Activated CD8-positive, alpha-beta memory T cell treated with anti-CD3 and anti-CD28 coated beads, Interleukin-2, amount 10 ng/mL, durations not matched to agents 7 days and 5 days (primary cell): ENCODE data around the gene TMEM143. TPM values are rescaled to one million over a fixed set of nuclear protein-coding genes. Genes with fewer than 3 reads are reported as not detected.
A peak's percentile ranks its signal among the peaks of the same experiment; 100 is the strongest.

ENCODE experiments used
- ATAC-seq: fragments of 150-1000 bp; cut with Tn5 transposase; one replicate; pipeline ENCODE4 v1.10.0; 2021; ENCODE audit warnings: moderate library complexity
- CTCF ChIA-PET: fragments of 350-600 bp; sonication (Branson Sonifier 250); formaldehyde crosslinking; loops from one replicate; lab custom pipeline; 2021; ENCODE audit warnings: antibody characterized with exemption; lab: Charles Lee
- DNase-seq: peaks from one replicate; pipeline ENCODE4 v3.0.0-alpha.2; 2020
- H3K27ac Mint-ChIP-seq: one replicate; pipeline ENCODE4 v1.8.0; 2021; ENCODE audit warnings: mild to moderate bottlenecking, mixed read lengths
- H3K27me3 Mint-ChIP-seq: one replicate; pipeline ENCODE4 v1.8.0; 2021; ENCODE audit warnings: mixed read lengths
- H3K36me3 Mint-ChIP-seq: one replicate; pipeline ENCODE4 v1.8.0; 2021; ENCODE audit warnings: mild to moderate bottlenecking, mixed read lengths
- H3K4me1 Mint-ChIP-seq: one replicate; pipeline ENCODE4 v1.8.0; 2021; ENCODE audit warnings: mixed read lengths
- H3K4me3 Mint-ChIP-seq: one replicate; pipeline ENCODE4 v1.8.0; 2021; ENCODE audit warnings: mild to moderate bottlenecking, moderate library complexity, mixed read lengths
- H3K9me3 Mint-ChIP-seq: one replicate; pipeline ENCODE4 v1.8.0; 2022; ENCODE audit warnings: low read depth, mixed read lengths
- total RNA-seq, 2 experiments: library from RNA; stranded (reverse); gene quantifications; one replicate each; pipeline ENCODE4 v1.2.3, GENCODE V29; 2021

TMEM143 gene
- total RNA-seq, 2 experiments from 2014 or later: 16.7 to 22.3 TPM

DNA sequence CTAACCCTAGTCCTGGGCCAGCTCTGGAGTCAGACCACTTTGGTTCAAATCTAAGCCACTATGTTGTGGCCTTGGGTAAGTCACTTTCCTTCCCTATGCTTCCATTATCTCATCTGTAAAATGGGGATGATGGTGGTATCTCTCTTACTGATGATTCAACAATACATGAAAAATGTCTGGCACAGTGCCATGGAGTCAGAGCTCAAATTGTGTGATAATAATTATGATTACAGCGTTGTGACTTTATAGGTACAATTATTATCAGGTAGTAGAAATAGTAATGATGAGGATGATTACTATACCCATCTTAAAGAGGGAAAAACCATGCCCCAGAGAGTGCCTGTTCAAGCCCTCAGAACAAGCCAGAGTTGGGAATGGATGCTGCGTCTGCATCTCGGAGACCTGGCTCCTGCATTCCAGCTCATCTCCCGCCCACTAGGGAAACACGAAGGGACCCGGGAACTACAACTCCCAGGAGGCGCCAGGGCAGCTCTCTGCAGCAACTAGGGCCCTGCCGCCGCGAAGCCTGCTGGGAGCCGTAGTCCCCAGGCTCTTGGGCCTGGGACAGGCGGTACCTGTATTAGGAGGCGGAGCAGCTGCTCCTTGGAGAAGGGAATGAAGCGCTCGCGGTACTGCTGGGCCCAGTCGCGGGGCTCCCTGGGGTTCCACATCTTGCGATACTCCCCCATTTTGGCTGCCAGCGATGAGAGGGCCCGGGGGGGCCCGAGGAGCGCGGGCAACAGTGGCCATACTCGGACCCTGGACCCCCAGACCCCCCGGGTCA lies 832 bp downstream of the TMEM143 start:
- Mint-ChIP-seq H3K27me3 (no peaks in the 10 kb centered on the region), H3K4me1 (peaks cover 16% of the 10 kb centered on the region), H3K9me3 (no peaks in the 10 kb centered on the region), H3K4me3 (peak overlapping the region; percentile 81), H3K27ac (peak overlapping the region; percentile 92), H3K36me3 (peaks cover 4% of the 10 kb centered on the region)
- DNase-seq: peak; percentile 96
- CTCF ChIA-PET: interaction anchor here (0.6 to 5.1 kb wide), 14 partner anchors 9 to 225 kb away, joined by 3 to 36 read pairs (median 5); partner anchors contain the start of gene KDELR1
- ATAC-seq: peak; percentile 69

DNA sequence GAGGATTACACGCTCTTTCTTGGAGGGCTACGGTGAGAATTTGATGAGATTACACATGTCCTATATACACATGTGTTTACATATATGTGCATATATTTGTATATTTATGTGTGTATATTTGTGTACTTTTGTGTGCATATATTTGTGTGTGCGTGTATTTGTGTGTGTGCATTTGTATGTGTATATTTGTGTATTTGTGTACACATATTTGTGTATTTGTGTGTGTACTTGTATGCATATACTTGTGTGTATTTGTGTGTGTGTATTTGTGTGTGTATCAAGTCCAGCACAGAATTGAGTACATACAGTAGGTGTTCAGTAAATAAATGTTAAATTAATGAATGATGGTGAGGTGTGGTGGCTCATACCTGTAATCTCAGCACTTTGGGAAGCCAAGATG lies 1.8 kb downstream of the TMEM143 start:
- ATAC-seq (no peak), DNase-seq (no peak)
- H3K4me1 Mint-ChIP-seq: peaks cover 16% of the 10 kb centered on the region
- no peak overlapping the region for H3K27ac Mint-ChIP-seq
- H3K9me3 Mint-ChIP-seq: no peaks in the 10 kb centered on the region
- H3K27me3 Mint-ChIP-seq: no peaks in the 10 kb centered on the region
- peaks cover 4% of the 10 kb centered on the region for H3K36me3 Mint-ChIP-seq
- no peak overlapping the region for H3K4me3 Mint-ChIP-seq
- CTCF ChIA-PET: interaction anchor here (0.6 to 5.1 kb wide), 3 partner anchors 25 to 29 kb away, joined by 3 to 36 read pairs (median 28); partner anchors contain the start of gene KDELR1

DNA sequence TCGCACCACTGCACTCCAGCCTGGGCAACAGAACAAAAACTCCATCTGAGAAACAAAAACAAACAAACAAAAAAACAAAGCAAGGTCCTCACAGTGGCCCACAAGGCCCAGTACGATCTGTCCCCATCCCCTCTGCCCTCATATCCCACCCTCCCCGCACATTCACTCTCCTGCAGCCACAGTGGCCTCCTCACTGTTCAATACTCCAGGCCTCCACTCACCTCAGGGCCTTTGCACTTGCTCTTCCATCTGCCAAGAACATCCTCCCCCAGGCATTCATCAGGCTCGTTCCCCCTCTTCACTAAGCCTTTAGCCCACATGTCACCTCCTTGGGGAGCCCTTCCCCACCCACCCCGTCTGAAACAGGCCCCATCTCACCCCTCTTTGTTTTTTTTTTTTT lies 4.6 kb downstream of the TMEM143 start:
- CTCF ChIA-PET: interaction anchor here (1.8 kb wide), 1 partner anchor 45 kb away, joined by 7 read pairs; no protein-coding TSS in a partner anchor
- peaks cover 4% of the 10 kb centered on the region for H3K36me3 Mint-ChIP-seq
- peaks cover 8% of the 10 kb centered on the region for H3K4me1 Mint-ChIP-seq
- DNase-seq: no peak
- no peak overlapping the region for H3K4me3 Mint-ChIP-seq
- no peaks in the 10 kb centered on the region for H3K9me3 Mint-ChIP-seq
- ATAC-seq: no peak
- no peak overlapping the region for H3K27ac Mint-ChIP-seq
- no peaks in the 10 kb centered on the region for H3K27me3 Mint-ChIP-seq

DNA sequence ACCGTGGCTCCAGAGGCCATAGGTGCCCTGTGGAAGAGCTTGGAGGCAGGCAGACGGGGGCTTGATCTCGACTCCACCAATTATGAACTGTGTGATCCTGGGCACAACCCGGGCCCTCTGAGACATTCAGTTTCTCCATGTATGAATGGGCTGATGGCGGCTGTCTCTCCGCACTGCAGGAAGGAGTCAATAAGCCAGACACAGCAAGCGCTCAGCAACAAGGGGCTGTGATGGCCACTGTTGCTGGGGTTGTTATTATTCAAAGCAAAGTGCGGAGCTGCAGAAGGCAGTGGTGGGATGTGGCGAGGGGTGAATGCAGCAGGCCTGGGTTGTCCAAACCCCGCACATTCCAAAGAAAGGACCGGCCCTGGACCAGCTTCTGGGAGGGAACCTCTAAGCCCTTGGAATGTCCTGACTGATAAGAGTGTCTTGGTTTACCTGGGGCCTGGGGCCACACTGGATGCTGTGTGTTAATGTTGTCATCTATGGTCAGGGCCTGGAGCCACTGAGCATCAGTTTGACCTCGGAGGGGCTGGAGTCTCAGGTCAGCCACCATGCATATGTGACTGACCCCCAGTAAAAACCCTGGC lies 8.3 kb downstream of the TMEM143 start:
- Mint-ChIP-seq H3K4me1 (peaks cover 7% of the 10 kb centered on the region), H3K27me3 (no peaks in the 10 kb centered on the region), H3K36me3 (peaks cover 3% of the 10 kb centered on the region), H3K27ac (no peak overlapping the region), H3K9me3 (no peaks in the 10 kb centered on the region), H3K4me3 (no peak overlapping the region)
- ATAC-seq: no peak
- no peak for DNase-seq
- CTCF ChIA-PET: interaction anchor here (1.0 to 1.9 kb wide), 3 partner anchors 14 to 229 kb away, joined by 3 to 5 read pairs (median 4); no protein-coding TSS in a partner anchor

DNA sequence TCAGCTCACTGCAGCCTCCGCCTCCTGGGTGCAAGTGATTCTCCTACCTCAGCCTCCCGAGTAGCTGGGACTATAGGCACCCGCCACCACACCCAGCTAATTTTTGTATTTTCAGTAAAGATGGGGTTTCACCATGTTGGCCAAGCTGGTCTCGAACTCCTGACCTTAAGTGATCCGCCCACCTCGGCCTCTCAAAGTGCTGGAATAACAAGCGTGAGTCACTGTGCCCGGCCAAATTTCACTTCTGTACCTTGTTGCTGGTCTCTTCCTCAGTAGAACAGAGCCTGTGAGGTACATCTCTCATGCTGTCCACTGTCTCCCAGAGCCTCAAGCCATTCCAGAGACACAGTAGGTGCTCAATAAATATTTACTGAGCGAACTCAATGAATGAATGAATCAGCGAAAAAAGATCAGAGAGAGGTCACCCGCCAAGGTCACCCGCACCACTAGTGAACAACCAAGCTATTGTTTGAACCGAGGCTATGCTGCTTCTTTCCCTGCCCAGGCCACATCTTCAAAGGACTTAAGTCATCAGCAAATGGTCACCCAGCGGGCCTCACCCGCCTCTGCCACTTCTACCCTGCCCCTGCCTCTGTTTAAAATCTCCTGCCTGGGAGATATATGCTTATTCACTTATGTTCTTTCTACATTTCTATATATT lies 9.3 kb downstream of the TMEM143 start:
- Mint-ChIP-seq H3K27ac (no peak overlapping the region), H3K27me3 (no peaks in the 10 kb centered on the region), H3K36me3 (peaks cover 3% of the 10 kb centered on the region), H3K4me3 (no peak overlapping the region), H3K9me3 (no peaks in the 10 kb centered on the region), H3K4me1 (peaks cover 7% of the 10 kb centered on the region)
- ATAC-seq (no peak), DNase-seq (no peak)
- CTCF ChIA-PET: interaction anchor here (1.0 to 1.9 kb wide), 4 partner anchors 9 to 230 kb away, joined by 3 to 5 read pairs (median 4); no protein-coding TSS in a partner anchor

DNA sequence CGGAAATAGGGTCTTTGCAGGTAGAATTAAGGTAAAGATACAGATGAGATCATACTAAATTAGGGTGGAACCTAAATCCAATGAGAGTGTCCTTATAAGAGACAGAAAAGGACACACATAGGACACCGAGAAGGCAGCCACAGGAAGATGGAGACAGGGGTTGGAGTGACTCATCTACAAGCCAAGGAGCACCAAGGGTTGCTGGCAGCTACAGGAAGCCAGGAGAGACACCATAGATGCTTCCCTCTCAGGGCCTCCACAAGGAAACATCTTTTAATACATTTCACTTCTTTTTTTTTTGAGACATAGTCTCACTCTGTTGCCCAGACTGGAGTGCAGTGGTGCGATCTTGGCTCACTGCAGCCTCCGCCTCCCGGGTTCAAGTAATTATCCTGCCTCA lies 10.1 kb downstream of the TMEM143 start:
- Mint-ChIP-seq H3K4me3 (no peak overlapping the region), H3K27ac (no peak overlapping the region), H3K27me3 (no peaks in the 10 kb centered on the region), H3K9me3 (no peaks in the 10 kb centered on the region), H3K36me3 (peaks cover 3% of the 10 kb centered on the region), H3K4me1 (peaks cover 7% of the 10 kb centered on the region)
- CTCF ChIA-PET: interaction anchor here (1.3 kb wide), 1 partner anchor 9 kb away, joined by 5 read pairs; no protein-coding TSS in a partner anchor
- DNase-seq (no peak), ATAC-seq (no peak)

DNA sequence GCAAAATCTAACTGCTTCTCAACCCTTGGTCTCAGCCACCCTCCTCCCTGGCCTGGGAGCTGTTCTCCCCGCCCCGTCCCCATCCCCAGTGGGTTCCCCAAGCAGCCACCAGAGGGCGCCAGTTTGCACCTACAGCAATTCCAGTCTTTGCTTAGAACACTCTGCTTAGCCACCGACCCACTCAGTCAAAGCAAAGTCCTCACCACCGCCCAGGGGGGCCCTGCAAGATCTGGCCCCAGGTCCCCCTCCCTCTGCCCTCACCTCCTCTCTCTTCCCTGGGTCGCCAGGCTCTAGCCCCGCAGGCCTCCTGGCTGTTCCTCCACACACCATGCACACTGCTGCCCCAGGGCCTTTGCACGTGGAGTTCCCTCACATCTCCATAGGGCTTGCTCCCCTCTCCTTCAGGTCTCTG lies 12.4 kb downstream of the TMEM143 start:
- Mint-ChIP-seq H3K4me1 (peaks cover 9% of the 10 kb centered on the region), H3K36me3 (no peaks in the 10 kb centered on the region), H3K27ac (no peak overlapping the region), H3K4me3 (no peak overlapping the region), H3K9me3 (no peaks in the 10 kb centered on the region), H3K27me3 (no peaks in the 10 kb centered on the region)
- DNase-seq: peak; percentile 89
- CTCF ChIA-PET: interaction anchor here (0.7 to 3.1 kb wide), 15 partner anchors 9 to 237 kb away, joined by 3 to 21 read pairs (median 4); partner anchors contain the start of genes KDELR1, SYNGR4 and TMEM143
- peak; percentile 95 for ATAC-seq

DNA sequence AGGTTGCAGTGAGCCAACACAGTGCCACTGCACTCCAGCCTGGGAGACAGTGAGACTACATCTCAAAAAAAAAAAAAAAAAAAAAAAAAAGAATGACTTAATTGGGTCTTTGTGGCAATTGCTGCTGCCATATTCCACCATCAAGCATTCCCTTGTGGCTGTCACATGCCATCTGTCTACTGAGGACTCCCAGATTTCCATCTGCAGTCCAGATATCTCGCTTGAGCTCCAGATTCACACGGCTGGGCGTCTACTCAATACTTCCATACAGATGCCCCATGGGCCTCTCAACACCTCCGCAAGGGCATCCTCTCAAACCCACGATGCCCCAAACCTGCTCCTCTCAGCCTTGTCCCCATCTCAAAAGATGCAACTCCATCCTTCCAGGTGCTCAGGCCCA lies 12.9 kb downstream of the TMEM143 start:
- DNase-seq: no peak
- CTCF ChIA-PET: interaction anchor here (0.7 to 3.1 kb wide), 16 partner anchors 10 to 238 kb away, joined by 3 to 21 read pairs (median 4); partner anchors contain the start of genes KDELR1, SYNGR4 and TMEM143
- no peaks in the 10 kb centered on the region for H3K9me3 Mint-ChIP-seq
- ATAC-seq: no peak
- no peak overlapping the region for H3K27ac Mint-ChIP-seq
- H3K36me3 Mint-ChIP-seq: no peaks in the 10 kb centered on the region
- H3K4me1 Mint-ChIP-seq: peaks cover 9% of the 10 kb centered on the region
- H3K27me3 Mint-ChIP-seq: no peaks in the 10 kb centered on the region
- no peak overlapping the region for H3K4me3 Mint-ChIP-seq

DNA sequence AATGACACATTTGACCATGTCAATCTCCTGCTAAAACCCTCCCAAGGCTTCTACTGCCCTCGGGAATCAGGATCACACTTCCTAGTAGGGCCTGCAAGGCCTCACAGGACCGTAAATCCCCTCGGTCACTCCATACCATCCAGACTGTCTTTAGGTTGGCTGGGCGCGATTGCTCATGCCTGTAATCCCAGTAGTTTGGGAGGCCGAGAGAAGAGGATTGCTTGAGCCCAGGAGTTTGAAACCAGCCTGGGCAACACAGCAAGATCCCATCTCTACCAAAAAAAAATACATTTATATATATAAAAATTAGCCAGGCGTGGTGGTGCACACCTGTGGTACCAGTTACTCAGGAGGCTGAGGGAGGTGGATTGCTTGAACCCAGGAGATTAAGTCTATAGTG lies 15.0 kb downstream of the TMEM143 start:
- no peaks in the 10 kb centered on the region for H3K27me3 Mint-ChIP-seq
- H3K9me3 Mint-ChIP-seq: no peaks in the 10 kb centered on the region
- CTCF ChIA-PET: interaction anchor here (1.3 kb wide), 1 partner anchor 31 kb away, joined by 3 read pairs; no protein-coding TSS in a partner anchor
- ATAC-seq (no peak), DNase-seq (no peak)
- H3K4me1 Mint-ChIP-seq: peaks cover 9% of the 10 kb centered on the region
- H3K4me3 Mint-ChIP-seq: no peak overlapping the region
- no peaks in the 10 kb centered on the region for H3K36me3 Mint-ChIP-seq
- H3K27ac Mint-ChIP-seq: no peak overlapping the region

DNA sequence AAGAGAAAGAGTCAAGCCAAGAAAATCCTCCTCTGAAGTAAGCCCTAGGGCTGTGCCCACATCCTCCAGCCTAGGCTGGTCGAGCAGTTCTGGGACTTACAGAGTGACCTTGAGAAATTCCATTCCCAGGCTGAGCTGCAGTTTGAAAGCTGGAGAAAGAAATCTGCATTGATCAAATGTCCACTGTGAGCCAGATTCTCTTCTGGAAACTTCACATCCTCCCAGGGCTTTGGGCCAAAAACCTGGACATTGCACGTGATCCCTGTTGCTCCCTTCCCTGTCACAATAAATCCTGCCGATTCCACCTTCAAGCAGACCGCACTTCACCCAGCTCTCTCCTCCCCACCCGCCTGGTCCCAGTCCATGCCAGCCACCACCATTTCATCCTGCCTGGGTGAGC lies 15.7 kb downstream of the TMEM143 start:
- Mint-ChIP-seq H3K4me3 (no peak overlapping the region), H3K9me3 (no peaks in the 10 kb centered on the region), H3K27ac (no peak overlapping the region), H3K27me3 (no peaks in the 10 kb centered on the region), H3K4me1 (peaks cover 7% of the 10 kb centered on the region), H3K36me3 (no peaks in the 10 kb centered on the region)
- no peak for ATAC-seq
- CTCF ChIA-PET: interaction anchor here (1.3 to 2.2 kb wide), 2 partner anchors 14 to 30 kb away, joined by 3 to 10 read pairs; no protein-coding TSS in a partner anchor
- no peak for DNase-seq

DNA sequence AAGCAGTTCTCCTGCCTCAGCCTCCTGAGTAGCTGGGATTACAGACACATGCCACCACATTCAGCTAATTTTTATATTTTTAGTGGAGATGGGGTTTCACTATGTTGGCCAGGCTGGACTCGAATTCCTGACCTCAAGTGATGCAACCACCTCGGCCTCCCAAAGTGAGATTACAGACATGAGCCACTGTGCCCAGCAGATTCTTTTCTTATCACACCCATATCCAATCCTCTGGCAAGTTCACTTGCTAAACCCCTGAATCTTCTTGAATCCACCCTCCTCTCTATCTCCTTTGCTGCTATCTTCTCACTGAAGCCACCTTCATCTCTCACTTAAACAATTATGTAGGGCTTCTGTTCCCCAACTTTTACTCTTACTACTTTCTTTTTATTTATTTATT lies 17.5 kb downstream of the TMEM143 start:
- CTCF ChIA-PET: interaction anchor here (1.8 to 2.2 kb wide), 2 partner anchors 12 to 31 kb away, joined by 7 to 10 read pairs; no protein-coding TSS in a partner anchor

DNA sequence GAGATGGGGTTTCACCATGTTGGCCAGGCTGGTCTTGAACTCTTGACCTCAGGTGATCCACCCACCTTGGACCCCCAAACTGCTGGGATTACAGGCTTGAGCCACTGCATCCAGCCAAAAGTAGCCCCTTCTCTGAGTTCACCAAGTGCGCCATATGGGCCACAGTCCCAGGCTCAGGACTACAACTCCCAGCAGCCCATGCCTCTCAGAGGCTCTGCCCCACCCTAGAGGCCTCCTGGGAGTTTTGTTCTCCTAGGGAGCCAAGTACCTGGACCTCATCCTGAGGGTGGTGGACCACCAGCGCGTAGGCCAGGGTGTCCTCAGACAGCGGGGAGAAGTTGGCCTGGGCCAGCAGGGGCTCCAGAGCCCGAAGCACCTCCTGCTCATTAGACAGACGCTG lies 18.8 kb downstream of the TMEM143 start:
- Mint-ChIP-seq H3K27ac (no peak overlapping the region), H3K4me3 (no peak overlapping the region), H3K36me3 (no peaks in the 10 kb centered on the region), H3K27me3 (no peaks in the 10 kb centered on the region), H3K4me1 (peaks cover 2% of the 10 kb centered on the region), H3K9me3 (no peaks in the 10 kb centered on the region)
- no peak for DNase-seq
- CTCF ChIA-PET: no interaction called here
- no peak for ATAC-seq

More for the DNA sequence above, 17.5 kb downstream of the TMEM143 start:
- Mint-ChIP-seq H3K36me3 (no peaks in the 10 kb centered on the region), H3K27ac (peak overlapping the region; percentile 47), H3K4me1 (peaks cover 4% of the 10 kb centered on the region), H3K9me3 (no peaks in the 10 kb centered on the region), H3K4me3 (no peak overlapping the region), H3K27me3 (no peaks in the 10 kb centered on the region)
- no peak for DNase-seq
- no peak for ATAC-seq
